ENCODE data around the gene PPAN. TPM values are rescaled to one million over a fixed set of nuclear protein-coding genes. Genes with fewer than 3 reads are reported as not detected.
A peak's percentile ranks its signal among the peaks of the same experiment; 100 is the strongest.

The PPAN gene
- total RNA-seq, 1 experiment from 2014 or later, result 101 TPM

DNA sequence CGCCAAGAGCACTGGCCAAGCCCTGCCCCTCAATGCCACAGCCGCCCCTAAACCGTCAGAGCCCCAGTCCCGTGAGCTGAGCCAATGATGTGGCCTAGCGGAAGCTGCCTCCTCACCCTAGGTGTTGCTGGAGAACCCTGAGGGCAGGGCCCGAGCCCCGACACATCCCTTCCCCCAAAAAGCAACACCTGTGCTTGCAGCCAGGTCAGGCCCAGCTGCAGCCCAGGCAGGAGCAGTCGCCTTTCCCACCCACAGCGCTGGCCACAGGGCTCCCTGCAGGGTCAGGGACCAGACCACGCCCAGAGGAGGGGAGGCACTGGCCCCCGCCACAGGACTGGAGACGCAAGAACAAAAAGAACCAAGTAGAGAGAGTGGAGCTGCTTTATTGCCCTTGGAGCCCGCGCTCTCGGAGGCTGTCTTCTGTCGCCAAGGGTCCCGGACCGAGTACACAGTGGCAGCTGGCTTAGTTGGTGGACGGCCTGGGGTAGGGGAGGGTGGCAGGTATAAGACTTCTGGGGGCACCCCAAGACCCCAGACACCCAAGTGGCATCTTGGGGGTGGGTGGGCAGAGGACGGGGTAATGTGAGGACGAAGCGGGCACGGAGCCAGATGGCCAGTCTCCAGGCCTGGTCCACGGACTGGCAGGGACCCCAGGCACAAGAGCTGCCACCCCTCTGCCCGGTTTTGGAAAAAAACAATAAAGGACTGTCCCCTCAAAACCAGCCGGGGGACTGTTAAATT, 8.7 kb downstream of the PPAN start (continued):
- no peak for TF ChIP-seq YY1 (IDR thresholded peaks at IDR 0.05; ENCODE audit: extremely low read depth, insufficient replicate concordance, low read depth, low read length)
- no peak for TF ChIP-seq EGR1 (IDR thresholded peaks at IDR 0.05; ENCODE audit: low read depth)
- TF ChIP-seq, protein P1, sequence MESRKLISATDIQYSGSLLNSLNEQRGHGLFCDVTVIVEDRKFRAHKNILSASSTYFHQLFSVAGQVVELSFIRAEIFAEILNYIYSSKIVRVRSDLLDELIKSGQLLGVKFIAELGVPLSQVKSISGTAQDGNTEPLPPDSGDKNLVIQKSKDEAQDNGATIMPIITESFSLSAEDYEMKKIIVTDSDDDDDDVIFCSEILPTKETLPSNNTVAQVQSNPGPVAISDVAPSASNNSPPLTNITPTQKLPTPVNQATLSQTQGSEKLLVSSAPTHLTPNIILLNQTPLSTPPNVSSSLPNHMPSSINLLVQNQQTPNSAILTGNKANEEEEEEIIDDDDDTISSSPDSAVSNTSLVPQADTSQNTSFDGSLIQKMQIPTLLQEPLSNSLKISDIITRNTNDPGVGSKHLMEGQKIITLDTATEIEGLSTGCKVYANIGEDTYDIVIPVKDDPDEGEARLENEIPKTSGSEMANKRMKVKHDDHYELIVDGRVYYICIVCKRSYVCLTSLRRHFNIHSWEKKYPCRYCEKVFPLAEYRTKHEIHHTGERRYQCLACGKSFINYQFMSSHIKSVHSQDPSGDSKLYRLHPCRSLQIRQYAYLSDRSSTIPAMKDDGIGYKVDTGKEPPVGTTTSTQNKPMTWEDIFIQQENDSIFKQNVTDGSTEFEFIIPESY (IDR thresholded peaks at IDR 0.05; ENCODE audit: extremely low read depth, insufficient replicate concordance, low read length), result no peak
- no peak for TF ChIP-seq EZH2 (IDR thresholded peaks at IDR 0.05)
- TF ChIP-seq, protein P2, sequence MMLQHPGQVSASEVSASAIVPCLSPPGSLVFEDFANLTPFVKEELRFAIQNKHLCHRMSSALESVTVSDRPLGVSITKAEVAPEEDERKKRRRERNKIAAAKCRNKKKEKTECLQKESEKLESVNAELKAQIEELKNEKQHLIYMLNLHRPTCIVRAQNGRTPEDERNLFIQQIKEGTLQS (IDR thresholded peaks at IDR 0.05), result no peak
- TF ChIP-seq, protein P3, sequence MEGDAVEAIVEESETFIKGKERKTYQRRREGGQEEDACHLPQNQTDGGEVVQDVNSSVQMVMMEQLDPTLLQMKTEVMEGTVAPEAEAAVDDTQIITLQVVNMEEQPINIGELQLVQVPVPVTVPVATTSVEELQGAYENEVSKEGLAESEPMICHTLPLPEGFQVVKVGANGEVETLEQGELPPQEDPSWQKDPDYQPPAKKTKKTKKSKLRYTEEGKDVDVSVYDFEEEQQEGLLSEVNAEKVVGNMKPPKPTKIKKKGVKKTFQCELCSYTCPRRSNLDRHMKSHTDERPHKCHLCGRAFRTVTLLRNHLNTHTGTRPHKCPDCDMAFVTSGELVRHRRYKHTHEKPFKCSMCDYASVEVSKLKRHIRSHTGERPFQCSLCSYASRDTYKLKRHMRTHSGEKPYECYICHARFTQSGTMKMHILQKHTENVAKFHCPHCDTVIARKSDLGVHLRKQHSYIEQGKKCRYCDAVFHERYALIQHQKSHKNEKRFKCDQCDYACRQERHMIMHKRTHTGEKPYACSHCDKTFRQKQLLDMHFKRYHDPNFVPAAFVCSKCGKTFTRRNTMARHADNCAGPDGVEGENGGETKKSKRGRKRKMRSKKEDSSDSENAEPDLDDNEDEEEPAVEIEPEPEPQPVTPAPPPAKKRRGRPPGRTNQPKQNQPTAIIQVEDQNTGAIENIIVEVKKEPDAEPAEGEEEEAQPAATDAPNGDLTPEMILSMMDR (IDR thresholded peaks at IDR 0.05 in 2 of 3, conservative IDR thresholded peaks at IDR 0.05 in 1 of 3; ENCODE audit: borderline replicate concordance in 1 of 3, insufficient read depth in 1 of 3, low read depth in 2 of 3, low read length in 2 of 3), result no peak
- no peak for TF ChIP-seq TCF7L2 (IDR thresholded peaks at IDR 0.05; ENCODE audit: borderline replicate concordance, extremely low read depth, insufficient read depth, insufficient read length)
- peak; percentile 1; the same call in 1 of the 2 replicates for TF ChIP-seq POLR2AphosphoS5 (IDR thresholded peaks at IDR 0.05; ENCODE audit: low read depth, low read length)
- TF ChIP-seq RAD21 (IDR thresholded peaks at IDR 0.05; ENCODE audit: low read depth), result no peak
- no peak for TF ChIP-seq ZFX (IDR thresholded peaks at IDR 0.05)
